ENCODE results near the gene SLC28A3.

Gene SLC28A3

DNA sequence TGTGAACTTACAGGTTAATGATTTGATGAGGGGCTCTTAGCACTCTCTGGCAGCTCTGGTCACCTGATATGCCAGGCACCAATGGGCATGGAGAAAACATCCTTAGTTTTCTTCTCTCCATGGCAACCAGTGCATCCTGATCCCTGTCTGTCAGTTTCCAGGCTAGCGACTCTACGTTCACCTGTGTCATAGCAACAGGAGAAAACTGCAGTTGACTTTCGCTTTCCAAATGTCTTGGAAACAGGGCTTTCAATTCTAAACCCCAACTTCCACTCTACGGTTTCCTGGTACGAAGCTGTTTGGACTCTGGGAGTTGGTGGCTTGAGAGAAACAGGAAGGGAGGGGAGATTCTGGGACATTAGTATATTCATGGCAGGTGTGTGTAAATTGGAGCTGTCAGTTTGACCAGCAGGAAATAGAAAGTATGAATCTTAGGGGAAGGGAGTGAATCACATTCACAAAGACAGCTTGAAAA is 74.4 kb downstream of the SLC28A3 start:
- DNase-seq (ENCODE audit: insufficient read length, low spot score) (no peak), FAIRE-seq (no peak)
- TF ChIP-seq, protein P1, sequence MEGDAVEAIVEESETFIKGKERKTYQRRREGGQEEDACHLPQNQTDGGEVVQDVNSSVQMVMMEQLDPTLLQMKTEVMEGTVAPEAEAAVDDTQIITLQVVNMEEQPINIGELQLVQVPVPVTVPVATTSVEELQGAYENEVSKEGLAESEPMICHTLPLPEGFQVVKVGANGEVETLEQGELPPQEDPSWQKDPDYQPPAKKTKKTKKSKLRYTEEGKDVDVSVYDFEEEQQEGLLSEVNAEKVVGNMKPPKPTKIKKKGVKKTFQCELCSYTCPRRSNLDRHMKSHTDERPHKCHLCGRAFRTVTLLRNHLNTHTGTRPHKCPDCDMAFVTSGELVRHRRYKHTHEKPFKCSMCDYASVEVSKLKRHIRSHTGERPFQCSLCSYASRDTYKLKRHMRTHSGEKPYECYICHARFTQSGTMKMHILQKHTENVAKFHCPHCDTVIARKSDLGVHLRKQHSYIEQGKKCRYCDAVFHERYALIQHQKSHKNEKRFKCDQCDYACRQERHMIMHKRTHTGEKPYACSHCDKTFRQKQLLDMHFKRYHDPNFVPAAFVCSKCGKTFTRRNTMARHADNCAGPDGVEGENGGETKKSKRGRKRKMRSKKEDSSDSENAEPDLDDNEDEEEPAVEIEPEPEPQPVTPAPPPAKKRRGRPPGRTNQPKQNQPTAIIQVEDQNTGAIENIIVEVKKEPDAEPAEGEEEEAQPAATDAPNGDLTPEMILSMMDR (IDR thresholded peaks at IDR 0.05; ENCODE audit: insufficient read depth, missing control alignments): no peak

DNA sequence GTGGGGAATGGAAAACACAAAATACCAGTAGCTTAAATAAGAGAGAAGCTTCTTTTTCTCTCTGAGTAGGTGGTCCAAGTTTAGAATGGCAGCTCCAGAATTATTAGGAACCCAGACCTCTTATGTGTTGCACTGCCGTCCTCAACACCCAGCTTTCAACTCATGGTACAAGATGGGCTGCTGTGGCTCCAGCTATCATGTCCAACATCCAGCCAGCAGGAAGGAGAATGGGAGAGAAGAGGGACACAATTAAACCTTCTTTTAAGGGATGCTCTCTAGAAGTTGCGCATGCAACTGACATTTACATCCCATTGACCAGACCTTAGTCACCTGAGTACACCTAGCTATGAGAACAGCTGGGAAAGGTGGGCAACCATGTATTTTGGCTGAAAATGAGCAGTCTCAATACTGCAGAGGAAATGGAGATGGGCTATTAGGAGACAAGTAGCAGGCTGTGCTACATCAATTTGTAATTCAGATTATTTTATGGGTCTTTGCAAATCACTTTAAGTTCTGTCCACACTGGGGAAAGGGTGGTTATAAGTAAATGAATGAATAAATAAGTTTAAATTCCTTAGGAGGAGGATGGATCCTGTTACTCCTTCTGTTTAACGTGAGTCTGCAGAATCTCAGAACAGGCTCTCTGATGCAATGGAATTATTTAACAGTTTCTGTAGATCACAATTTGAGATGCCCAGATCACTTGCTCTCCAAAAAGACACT is 76.1 kb downstream of the SLC28A3 start:
- TF ChIP-seq, protein P1 (IDR thresholded peaks at IDR 0.05; ENCODE audit: insufficient read depth, missing control alignments): no peak

DNA sequence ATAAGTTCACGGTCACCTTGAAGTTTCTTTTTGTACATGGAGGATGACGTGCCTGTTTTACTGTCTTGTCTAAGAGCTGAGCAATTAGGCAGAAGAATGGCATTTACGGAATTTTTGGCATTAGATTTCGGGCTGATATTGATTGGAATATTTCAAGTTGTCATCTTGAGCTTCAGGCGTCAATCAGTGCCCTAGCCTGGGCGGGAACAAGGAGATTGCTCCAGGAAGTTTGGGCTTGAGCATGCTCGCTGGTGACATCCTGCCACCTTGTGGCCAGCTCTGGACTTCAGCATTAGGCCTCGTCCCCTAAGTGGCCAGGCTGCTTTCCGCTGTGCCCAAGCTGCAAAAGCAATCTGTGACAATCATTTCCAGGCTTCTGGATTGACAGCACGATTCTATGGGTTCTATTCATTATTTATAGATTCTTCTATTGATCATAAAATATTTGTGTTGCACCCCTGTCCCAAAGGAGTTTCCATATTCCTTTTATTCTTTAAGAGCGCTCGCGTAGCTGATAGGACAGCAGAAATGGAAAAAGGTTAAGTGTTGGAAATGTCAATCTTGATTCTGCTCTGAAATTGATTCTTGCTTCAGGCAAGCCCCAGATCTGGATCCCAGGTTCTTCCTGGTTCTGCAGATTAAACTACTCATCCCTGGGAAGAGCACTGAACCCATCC is 79.3 kb downstream of the SLC28A3 start:
- DNase-seq (ENCODE audit: insufficient read length, low spot score) (peak; percentile 41), FAIRE-seq (no peak)

More for the DNA sequence above, 76.1 kb downstream of the SLC28A3 start:
- DNase-seq (ENCODE audit: insufficient read length, low spot score): no peak
- FAIRE-seq: no peak

DNA sequence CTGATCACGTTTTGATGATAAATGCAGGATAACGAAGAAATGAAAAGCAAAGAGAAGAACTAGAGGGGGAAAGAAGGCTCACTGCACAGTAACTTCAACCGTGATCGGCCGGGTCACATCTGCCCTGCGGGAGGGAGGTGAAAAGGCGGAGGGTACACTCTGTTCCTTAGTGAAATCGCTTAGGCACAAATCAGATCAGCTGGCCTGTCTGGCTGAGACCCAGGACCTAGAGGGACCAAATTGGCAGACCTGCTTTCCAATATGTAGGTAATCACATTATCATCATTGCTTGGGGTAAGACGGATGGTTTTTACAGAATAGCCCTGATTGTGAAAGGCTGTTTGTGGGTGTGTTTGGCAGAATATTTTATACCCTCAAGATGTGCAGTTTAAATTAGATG is 82.2 kb downstream of the SLC28A3 start:
- FAIRE-seq: no peak
- no peak for DNase-seq (ENCODE audit: insufficient read length, low spot score)
- TF ChIP-seq, protein P1 (IDR thresholded peaks at IDR 0.05; ENCODE audit: insufficient read depth, missing control alignments): no peak

More for the DNA sequence above, 79.3 kb downstream of the SLC28A3 start:
- TF ChIP-seq, protein P1 (IDR thresholded peaks at IDR 0.05; ENCODE audit: insufficient read depth, missing control alignments): peak; percentile 93

DNA sequence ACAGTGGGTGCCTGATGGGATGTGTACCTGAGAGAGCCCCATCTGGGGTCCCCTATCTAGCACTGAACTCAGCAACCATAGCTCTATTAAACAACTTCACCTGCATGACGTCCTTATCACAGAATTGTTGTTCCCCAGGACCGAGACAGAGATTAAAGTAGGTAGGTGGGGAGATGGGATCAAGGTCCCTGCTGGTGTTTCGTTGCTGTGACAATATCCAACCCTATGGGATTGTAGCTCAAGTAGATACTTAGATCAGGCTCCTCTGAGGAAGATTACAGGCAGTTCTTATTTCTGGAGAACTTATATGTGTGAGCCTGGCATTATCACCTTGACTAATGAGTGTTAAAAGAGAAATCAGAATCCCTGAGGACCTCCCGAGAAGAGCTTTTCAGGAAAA is 84.9 kb downstream of the SLC28A3 start:
- no peak for DNase-seq (ENCODE audit: insufficient read length, low spot score)
- no peak for FAIRE-seq
- TF ChIP-seq, protein P1 (IDR thresholded peaks at IDR 0.05; ENCODE audit: insufficient read depth, missing control alignments): no peak

DNA sequence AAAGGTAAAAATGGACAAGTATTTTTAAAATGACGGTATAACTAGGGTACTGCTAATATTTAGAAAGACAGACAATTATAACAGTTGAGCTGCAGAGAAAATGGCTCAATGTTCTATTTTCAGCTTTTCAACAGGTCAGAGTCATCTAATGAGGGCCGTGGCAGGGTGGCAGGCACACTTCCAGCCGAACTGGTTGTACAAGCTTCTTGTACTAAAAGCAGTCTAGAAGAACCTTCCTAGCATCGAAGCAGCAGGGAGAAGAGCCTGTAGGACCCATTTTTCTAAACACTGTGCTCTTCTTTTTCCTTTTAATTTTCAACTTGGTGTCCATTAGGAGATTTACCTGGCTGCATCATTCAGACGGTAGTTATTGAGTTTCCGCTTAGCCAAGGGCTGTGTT is 85.6 kb downstream of the SLC28A3 start:
- no peak for FAIRE-seq
- DNase-seq (ENCODE audit: insufficient read length, low spot score): no peak
- TF ChIP-seq, protein P1 (IDR thresholded peaks at IDR 0.05; ENCODE audit: insufficient read depth, missing control alignments): no peak

DNA sequence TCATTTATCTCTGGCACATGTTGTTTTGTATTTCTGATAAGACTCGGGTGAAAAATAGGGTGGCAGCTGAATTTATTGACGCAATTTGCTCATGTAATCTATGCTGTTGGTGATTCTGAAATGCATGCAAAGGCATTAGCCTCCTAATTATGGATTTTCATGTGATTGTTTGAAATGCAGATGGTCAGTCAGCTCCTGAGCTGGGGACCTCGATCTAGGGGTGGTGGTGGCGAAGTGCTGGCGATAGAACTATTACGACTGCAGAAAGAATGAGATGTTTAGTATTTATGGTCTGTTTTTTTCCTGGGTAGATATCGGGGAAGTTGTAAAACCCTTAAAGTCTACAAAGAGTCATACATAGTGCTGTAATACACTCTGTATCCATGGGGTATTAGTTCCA is 88.6 kb downstream of the SLC28A3 start:
- FAIRE-seq (no peak), DNase-seq (ENCODE audit: insufficient read length, low spot score) (no peak)

More for the DNA sequence above, 88.6 kb downstream of the SLC28A3 start:
- TF ChIP-seq, protein P1 (IDR thresholded peaks at IDR 0.05; ENCODE audit: insufficient read depth, missing control alignments): no peak

Measured in D721Med (cell line).